HG03095 (cell line): Measurements from ENCODE around the gene OXCT2.
A peak's percentile ranks its signal among the peaks of the same experiment; 100 is the strongest.
"Not testable (repeated sequence)": the region's sequence is repeated elsewhere in the genome, so short reads cannot be mapped to it uniquely, and the experiment has no call there.

ENCODE experiments used
- ATAC-seq: cut with Tn5 transposase; IDR thresholded peaks from one replicate; pipeline ENCODE4 v1.9.1; 2021; ENCODE audit warnings: moderate library complexity; ENCODE audit not compliant: unreplicated experiment

Gene OXCT2

DNA sequence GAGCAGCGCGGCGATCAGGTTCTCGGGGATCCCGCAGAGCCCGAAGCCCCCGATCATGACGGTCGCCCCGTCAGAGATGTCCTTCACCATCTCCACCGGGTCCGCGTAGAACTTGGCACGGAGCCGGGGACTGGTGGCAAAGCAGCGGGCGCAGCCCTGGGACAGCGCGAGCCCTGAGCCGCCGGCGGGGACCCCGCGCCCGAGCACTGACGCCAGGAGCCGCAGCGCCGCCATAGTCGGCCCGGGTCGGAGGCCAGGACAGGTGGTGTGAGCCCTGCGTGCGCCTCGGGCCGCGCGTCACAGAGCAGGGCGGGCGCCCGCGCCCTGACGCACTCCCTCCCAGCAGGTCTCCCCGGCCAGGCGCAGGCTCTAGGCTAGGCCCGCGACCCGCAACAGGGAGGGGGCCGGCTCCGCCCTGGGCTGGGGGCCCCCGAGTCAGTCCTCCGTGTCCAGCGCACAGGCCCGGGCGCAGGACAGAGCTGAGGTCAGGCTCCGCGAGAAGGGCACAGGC is at the start of gene OXCT2:
Gene OXCT2 (minus strand): TSS at position 327 of the 511 bp plus-strand sequence. CDS start 93 bp downstream, at position 234.
- not testable (repeated sequence) for ATAC-seq

DNA sequence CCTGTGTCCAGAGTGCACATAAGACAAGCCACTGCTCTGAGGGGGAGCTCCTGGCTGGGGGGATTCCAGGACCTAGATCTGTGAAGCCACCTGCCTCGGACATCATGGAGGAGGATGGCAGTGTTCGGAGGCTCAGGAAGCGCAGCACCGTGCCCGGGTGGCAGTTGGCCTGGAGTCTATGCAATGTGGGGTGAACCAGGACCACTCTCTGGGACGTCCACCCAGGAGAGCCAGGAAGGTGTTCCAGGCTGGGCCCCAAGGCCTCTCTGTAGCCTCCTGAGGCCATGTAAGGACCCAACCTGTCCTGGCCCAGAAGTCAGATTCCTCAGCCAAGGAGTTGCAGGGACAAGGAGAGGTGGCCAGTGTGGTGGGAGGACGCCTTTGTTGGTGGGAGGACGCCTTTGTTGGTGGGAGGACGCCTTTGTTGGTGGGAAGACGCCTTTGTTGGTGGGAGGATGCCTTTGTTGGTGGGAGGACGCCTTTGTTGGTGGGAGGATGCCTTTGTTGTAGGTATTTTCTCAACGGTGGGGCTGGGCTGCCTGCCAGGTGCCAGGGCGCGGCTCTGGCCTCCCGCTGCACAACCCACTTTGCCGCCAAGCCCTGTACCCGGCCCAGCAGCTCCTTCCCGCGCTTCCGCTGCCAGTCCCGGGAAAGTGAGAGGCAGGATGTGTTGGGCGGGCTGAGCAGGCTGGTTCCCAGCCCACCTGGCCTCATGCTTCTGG is 48.1 kb upstream of the OXCT2 start:
- ATAC-seq: no peak

DNA sequence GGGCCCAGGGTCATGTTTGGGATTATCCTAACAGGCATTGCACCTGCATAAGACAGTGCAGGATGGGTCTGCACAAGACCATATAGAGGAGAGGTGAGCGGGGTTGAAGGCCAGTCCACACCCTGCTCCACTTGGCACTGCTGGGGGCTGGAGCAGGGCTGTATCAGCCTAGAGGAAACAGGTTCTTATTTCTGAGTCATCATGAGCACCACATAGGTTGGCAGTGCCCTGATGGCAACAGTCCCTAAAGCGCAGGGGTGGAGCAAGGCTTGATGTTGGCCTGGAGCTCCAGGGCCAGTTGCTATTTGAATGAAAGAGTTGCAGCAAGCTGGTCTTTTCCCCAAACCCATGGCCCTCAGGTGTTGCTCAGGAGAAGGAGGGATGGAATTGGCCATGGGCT is 47.3 kb upstream of the OXCT2 start:
- no peak for ATAC-seq

DNA sequence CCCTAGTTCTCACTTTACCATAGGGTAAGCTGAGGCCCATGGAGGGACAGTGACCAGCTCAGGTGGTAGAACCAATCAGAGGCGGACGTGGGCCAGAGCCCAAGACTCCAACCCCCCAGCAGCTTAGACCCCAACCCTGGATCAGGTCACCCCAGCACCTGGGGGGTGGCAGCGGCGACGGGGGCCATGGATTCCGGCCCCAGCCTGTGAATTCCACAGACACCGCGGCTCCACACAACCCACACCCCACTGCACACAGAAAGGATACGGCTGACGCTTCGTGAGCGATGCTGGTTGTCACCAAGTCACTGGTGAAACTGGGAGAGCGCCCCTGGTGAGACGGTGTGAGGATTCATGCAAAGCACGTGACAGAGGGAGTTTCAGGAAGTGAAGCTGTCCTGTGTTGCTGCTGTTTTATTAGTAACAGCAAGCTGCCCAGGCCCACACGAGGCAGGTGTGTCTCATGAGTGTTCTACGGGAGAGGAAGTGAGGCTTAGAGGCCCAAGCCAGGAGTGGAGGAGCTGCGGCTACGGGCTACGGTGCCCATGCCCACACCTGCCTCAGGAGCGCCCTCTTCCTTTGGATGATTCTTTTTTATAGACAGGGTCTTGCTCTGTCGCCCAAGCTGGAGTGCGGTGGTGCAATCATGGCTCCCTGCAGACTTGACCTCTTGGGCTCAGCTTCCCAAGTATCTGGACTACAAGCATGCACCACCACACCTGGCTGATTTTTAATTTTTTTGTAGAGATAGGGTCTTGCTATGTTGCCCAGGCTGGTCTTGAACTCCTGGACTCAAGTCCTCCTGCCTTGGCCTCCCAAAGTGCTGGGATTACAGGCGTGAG is 46.2 kb upstream of the OXCT2 start:
- ATAC-seq: peak; percentile 78

DNA sequence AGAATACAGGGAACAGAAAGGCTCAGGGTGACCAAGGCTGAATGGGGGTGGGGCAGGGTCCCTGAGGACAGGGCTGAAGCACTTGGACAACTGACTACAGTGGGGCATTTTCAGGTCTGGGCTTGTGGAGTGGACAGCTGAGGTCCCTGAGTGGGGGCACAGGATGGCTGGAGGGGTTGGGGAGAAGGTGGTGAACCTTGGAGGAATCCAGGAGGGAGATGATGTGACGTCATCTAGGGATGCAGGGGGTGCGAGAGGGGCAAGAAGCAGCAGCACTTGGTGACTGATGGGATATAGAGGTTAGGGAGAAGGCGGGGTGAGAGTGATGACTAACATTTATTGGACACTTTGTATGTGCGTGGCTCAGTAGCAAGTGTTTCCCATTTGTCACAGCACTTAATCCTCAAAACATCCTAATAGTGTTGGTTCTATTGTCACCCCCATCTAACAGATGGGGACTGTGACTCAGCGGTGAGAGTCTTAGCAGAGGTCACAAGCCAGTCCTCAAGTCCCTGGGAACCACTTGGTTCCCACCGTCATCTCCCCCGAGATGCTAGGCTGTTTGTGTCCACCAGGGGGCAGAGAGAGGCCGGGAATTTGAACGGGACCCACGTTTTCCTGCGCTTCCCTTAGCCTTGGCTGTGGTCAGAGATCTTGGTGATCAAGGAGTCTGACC is 45.4 kb upstream of the OXCT2 start:
- ATAC-seq: peak; percentile 30

DNA sequence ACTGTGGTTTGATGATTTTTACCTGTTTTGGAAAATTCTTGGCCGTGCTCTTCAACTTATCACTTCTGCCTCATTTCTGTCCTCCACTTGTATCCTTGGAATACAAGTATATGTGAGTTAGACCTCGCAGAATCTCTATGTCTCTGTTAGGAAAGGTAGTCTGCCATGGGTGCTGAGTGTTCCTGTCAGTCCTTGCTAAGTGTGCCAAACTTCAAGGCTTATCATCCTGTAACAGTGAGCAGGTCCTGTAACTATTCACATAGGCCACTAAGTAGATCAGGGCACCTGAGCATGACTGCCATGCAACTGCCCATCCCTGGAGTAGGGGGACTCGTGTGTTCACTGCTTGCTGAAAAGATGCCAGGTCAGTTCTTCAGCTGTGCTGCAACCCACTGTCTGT is 41.8 kb upstream of the OXCT2 start:
- no peak for ATAC-seq

DNA sequence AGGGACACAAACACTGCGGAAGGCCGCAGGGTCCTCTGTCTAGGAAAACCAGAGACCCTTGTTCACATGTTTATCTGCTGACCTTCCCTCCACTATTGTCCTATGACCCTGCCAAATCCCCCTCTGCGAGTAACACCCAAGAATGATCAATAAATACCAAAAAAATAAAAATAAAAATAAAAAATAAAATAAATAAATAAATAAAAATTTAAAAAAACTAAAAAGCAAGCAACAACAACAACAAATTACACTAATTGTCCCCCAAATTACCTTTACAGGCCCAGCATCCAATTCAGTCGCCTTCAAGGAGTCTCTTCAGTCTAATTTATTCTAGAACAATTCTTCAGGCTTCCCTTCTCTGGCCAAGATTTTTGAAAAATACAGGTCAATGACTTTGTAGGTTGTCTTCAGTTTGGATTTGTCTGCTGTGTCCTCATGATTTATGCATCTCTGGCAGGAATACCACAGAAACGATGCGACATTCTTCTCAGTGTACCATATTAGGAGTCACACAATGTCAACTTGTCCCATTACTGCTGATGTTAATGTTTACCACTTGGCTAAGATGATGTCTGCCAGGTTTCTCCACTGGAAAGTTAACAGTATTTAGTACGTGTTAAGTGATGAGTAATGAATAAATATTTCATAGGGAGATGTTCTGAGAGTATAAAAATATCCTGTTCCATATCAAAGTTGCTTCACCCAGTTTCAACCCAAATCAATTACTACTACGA is 37.8 kb upstream of the OXCT2 start:
- ATAC-seq: no peak

DNA sequence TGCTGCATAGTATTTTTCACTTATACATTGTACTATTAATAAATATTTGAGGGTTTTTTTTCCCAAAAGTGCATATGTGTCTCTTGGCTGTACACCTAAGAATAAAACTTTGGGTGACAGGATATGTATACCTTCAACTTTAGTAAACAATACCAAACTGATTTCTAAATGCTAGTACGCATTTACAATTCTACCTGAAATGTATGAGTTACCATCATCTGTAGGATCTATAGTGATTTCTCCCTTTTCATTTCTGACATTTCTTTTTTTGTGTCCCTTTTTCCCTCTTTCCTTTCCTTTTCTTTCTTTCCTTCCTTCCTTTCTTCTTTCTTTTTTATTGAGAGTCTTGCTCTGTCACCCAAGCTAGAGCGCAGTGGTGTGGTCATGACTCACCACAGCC is 34.2 kb upstream of the OXCT2 start:
- no peak for ATAC-seq

DNA sequence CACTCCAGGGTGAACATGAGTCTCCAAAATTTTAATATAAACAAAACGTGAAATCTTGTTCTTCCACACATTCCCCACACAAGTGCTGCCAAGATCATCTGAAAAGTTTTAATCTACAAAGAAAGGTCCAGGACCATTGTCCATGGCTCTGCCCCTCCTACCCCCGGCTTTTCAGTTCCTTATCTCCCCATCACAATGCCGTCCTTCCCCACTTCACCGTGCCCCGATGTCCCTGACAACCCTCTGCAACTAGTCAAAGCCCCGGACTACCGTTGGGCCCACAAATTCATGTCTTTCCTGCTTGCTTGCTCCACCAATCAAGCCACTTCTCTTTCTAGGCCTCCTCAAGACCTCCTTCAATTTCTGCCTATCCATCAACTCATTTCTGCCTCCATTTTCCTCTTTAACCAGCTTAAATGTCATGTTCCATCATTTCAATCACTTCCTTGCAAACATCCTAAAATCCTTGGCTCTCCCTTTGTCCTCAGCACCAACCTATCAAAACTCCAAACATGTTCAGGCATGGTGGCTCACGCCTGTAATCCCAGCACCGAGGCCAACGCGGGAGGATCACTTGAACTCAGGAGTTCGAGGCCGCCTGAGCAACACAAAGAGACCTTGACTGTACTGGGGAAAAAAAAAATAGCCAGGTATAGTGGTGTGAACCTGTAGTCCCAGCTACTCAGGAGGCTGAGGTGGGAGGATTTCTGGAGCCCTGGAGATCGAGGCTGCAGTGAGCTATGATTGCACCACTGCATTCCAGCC is 31.5 kb upstream of the OXCT2 start:
- no peak for ATAC-seq

DNA sequence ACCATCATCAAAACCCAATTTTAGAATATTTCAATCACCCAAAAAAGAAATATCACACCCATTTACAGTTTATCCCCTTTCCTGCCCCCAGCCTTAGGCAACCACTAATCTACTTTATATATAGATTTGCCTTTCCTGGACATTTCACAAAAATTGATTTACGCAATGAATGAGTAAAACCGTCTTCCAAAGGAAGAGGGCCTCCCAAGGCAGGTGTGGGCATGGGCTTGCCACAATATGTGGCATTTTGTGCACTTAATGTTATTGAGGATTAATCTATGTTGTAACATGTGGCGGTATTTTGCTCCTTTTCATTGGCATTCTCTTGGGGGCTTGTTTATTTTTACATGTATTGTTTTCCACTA is 29.3 kb upstream of the OXCT2 start:
- no peak for ATAC-seq

DNA sequence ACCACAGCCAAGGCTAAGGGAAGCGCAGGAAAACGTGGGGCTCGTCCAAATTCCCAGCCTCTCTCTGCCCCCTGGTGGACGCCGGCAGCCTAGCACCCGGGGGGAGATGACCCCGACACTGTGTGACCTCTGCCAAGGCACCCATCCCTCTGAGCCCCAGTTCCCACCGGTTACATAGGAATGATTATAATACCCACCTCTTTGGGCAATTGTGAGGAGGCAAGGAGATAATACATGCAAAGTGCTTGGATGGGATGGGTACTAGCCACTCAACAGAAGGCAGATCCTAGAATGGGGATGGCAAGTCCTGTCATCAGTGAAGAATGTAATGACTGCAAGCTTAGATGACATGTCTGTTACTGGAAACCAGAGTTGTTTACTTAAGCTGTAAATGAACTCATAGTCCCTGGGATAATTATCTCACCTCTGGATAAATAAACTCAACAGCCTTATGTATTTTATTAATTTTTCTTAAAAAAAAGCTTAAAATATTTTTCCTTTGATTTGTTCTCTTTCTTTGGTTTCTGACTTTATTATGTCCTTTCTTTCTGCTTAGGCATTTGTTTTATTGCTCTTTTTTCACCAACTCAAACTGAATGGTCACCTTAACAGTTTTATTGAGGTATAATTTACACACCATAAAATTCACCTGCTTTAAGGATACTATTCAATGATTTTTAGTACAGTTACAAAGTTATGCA is 28.8 kb upstream of the OXCT2 start:
- ATAC-seq: peak; percentile 45

DNA sequence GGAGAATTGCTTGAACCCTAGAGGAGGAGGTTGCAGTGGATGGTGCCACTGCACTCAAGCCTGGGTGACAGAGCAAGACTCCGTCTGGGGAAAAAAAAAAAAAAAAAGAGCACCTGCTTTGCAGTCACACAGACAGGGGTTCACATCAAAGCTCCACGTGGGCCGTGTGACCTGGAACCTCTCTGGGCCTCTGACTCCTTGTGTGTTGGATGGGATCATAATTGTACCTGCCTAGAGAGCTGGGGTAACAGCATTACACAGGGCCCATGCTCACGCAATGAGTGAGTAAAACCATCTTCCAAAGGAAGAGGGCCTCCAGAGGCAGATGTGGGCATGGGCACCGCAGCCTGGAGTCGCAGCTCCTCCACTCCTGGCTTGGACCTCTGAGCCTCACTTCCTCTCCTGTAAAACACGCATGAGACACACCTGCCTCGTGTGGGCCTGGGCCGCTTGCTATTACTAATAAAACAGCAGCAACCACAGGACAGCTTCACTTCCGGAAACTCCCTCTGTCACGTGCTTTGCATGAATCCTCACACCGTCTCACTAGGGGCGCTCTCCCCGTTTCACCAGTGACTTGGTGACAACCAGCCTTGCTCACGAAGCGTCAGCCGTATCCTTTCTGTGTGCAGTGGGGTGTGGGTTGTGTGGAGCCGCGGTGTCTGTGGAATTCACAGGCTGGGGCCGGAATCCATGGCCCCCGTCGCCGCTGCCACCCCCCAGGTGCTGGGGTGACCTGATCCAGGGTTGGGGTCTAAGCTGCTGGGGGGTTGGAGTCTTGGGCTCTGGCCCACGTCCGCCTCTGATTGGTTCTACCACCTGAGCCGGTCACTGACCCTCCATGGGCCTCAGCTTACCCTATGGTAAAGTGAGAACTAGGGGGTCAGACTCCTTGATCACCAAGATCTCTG is 28.0 kb upstream of the OXCT2 start:
- ATAC-seq: peak; percentile 87

DNA sequence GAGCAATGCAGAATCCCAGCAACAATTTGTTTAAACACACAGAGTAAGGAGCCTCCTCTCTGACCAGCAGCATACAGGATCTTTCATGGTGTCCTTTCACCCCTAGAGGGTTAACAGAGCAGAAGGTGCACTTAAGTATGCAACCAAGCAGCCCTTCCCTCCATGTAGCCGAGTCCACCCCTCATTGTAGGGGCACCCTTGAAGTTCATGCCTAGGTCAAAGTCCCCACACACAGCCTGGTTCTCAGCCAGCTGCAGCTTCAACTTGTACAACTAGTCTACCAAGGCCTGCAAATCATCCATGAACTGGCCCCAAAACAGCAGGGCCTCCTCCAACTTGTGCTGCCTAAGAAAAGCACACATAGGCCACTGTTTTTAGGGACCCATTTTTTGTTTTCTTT is 24.5 kb upstream of the OXCT2 start:
- ATAC-seq: no peak

DNA sequence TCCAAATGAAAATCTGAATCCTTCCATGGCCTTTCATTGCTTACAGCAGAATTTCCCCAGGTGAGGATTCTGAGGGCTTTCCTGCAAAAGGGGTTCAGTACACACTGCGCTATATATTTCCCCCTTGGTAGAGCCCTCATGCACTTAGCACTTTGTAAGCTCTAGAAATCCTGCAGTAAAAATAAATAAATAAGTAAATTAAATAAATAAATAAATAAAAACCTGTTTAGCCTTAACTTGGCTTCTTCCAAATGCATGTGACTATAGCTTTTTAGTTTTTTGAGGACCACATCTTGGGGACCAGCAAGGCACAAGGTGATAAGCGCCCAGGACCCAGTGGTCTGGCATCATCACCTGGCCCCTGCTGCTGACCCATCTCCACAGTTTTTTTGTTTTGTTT is 20.7 kb upstream of the OXCT2 start:
- ATAC-seq: no peak

DNA sequence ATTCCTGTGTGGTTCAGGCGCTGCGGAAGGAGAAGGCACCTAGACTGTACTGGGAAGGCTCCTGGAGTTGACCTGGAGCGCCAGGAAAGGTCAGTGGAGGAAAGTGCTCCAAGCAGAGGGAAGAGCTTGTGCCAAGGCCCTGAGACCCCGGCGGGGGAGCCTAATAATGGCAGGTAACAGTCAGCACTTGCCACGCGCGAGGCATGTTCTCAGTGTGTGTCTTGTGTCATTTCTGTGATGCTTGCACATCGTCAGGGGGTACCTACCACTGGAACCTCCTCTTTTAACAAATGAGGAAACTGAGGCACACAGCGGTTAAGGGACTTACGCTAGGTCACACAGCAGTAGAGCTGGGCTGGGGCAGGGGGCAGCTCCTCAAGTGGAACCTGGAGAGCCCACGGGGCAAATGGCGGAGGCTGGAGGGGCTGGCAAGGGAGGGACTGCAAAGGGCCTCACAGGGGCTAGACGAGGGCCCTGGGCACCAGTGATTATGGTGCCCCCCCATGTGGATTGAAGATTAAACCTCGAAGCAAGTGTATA is 18.5 kb upstream of the OXCT2 start:
- no peak for ATAC-seq

DNA sequence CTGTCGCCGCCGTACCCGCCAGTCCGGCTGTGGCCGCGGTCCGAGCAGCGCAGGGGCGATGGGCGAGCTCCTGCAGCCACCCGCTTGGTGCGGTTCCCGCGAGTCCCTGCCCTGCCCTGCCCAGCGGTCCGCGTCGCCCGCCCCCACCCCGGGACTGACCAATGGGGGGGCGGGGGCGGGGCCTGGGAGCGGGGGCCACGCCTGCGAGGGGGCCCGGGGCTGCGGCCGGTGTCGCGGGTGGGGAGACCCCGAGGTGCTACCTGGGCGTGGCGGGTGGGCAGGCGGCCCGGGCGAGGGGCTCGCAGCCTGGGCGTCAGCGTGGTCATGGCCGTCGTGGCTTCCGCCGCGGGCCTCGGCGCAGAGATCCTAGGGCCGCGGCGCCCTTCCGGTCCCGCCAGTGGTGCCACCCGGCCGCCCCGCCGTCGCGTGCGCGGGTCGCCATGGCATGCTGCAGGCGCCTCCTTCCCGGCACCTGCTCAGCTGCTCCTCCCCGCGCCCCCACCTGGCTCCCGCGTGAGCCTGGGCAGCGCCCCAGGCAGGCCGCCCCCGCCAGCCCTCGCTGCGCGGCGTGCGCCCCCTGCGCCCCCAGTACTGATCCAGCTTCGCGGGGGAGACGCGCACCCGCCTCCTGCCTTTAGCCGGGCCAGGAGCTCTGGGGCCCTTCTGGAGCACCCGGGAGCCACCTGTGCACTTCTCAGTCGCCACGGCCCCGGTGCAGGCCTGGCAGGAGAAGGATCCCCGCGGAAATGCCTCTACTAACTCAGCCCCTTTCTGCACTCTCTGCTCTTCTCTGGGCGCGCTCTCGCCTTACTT is 17.8 kb upstream of the OXCT2 start, which contains the start of gene BMP8B:
Gene BMP8B (minus strand): TSS at position 108 of the 813 bp plus-strand sequence. CDS start 380 bp downstream, outside the sequence.
- no peak for ATAC-seq

DNA sequence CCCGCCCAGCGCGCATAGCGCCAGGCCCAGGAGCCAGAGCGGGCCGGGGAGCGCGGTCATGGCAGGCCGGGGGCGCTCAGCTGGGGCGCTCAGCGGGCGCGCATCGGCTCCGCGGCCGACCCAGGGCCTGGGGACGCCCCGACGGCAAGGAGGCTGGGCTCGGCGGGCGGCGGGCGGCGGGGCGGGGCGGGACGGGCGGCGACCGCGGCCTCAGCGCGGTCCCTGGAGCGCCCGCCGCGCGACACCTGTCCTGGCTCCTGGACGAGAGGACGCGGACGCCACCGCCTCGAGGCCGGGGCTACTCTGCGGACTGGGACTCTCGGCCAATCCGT is 17.2 kb upstream of the OXCT2 start:
- no peak for ATAC-seq
